HepG2 (cell line): Measurements from ENCODE around the gene DBN1. TPM values are rescaled to one million over a fixed set of nuclear protein-coding genes. Genes with fewer than 3 reads are reported as not detected.
A peak's percentile ranks its signal among the peaks of the same experiment; 100 is the strongest.

ENCODE experiments used
- FOXO1 ChIP-seq: sonication (generic); formaldehyde crosslinking; IDR thresholded peaks from 2 replicates; pipeline ENCODE4 v1.4.0; 2020; ENCODE audit warnings: missing genetic modification reagents
- GATA4 ChIP-seq: sonication (generic); IDR thresholded peaks from 2 replicates; pipeline ENCODE4 v1.6.1; 2016; ENCODE audit warnings: antibody characterized with exemption, low read depth, borderline replicate concordance
- SMAD1 ChIP-seq: sonication (generic); formaldehyde crosslinking; IDR thresholded peaks from 2 replicates; pipeline ENCODE4 v1.4.0; 2020; ENCODE audit warnings: missing genetic modification reagents, low read depth, mild to moderate bottlenecking, borderline replicate concordance
- SRSF1 ChIP-seq: fragments of 200-400 bp; formaldehyde crosslinking; optimal IDR thresholded peaks from 2 replicates; pipeline ENCODE3; 2017; ENCODE audit warnings: mild to moderate bottlenecking, low read depth, low read length, moderate library complexity
- TEAD2 ChIP-seq: sonication (generic); formaldehyde crosslinking; IDR thresholded peaks from 2 replicates; pipeline ENCODE4 v1.9.0; 2021; ENCODE audit warnings: missing genetic modification reagents
- TEAD3 ChIP-seq: optimal IDR thresholded peaks from 2 replicates; pipeline ENCODE3; 2016; ENCODE audit warnings: borderline replicate concordance
- ZBTB42 ChIP-seq: sonication (generic); formaldehyde crosslinking; IDR thresholded peaks from 2 replicates; pipeline ENCODE4 v1.5.0; 2020; ENCODE audit warnings: mild to moderate bottlenecking, missing genetic modification reagents
- ZNF12 ChIP-seq: sonication (generic); formaldehyde crosslinking; IDR thresholded peaks from 2 replicates; pipeline ENCODE4 v1.5.0; 2020; ENCODE audit warnings: missing genetic modification reagents
- polyA plus RNA-seq, 8 experiments: library from polyadenylated mRNA; depleted of rRNA in 3 of 8; stranded (reverse) in 7 of 8; unstranded in 1 of 8; fragments of >200 nt; fragmentation: Illumina TruSeq in 4 of 8; extraction: Trizol in 4 of 8; gene quantifications; 2 replicates each; pipeline versions ENCODE4 v1.2.1 to v1.2.3, GENCODE V29; 2011 to 2016; ENCODE audit warnings: low read depth in 4 of 8, missing spikeins in 1 of 8, mixed read lengths in 1 of 8; ENCODE audit not compliant: insufficient read depth in 1 of 8
- total RNA-seq, 5 experiments: library from RNA; depleted of rRNA; stranded (reverse); fragments of >200 nt; fragmentation: Illumina TruSeq; extraction: Trizol; gene quantifications; 2 replicates each; pipeline ENCODE4 v1.2.3, GENCODE V29; 2016; ENCODE audit warnings: low read depth in 1 of 5
- TF ChIP-seq, protein P1 (sequence below): sonication (generic); formaldehyde crosslinking; IDR thresholded peaks from 2 replicates; pipeline ENCODE4 v1.4.0; 2020; ENCODE audit warnings: missing genetic modification reagents, mild to moderate bottlenecking, borderline replicate concordance
- TF ChIP-seq, protein P2 (sequence below), 2 experiments: IDR thresholded peaks; 2 replicates each; pipeline ENCODE4 v1.6.1; 2011 to 2012; ENCODE audit warnings: low read length in 2 of 2, borderline replicate concordance in 1 of 2, low read depth in 1 of 2, mild to moderate bottlenecking in 1 of 2, moderate library complexity in 1 of 2
- TF ChIP-seq, protein P3 (sequence below): sonication (generic); formaldehyde crosslinking; IDR thresholded peaks from 2 replicates; pipeline ENCODE4 v1.5.0; 2020; ENCODE audit warnings: missing genetic modification reagents
- TF ChIP-seq, protein P4 (sequence below): sonication (generic); formaldehyde crosslinking; IDR thresholded peaks from 2 replicates; pipeline ENCODE4 v1.4.0; 2020; ENCODE audit warnings: missing genetic modification reagents, borderline replicate concordance
- TF ChIP-seq, protein P5 (sequence below): sonication (generic); formaldehyde crosslinking; IDR thresholded peaks from 2 replicates; pipeline ENCODE4 v1.5.1; 2020; ENCODE audit warnings: missing genetic modification reagents, mild to moderate bottlenecking, borderline replicate concordance
- TF ChIP-seq, protein P6 (sequence below): sonication (generic); formaldehyde crosslinking; IDR thresholded peaks from 2 replicates; pipeline ENCODE4 v1.8.0; 2022; ENCODE audit warnings: mild to moderate bottlenecking, missing genetic modification reagents, moderate library complexity

The DBN1 gene
- total and polyA plus RNA-seq, 2 of the 13 experiments (the other 11 are each of a cell fraction or from before 2014, with no cell fraction given), result 27.0 to 37.3 TPM

DNA sequence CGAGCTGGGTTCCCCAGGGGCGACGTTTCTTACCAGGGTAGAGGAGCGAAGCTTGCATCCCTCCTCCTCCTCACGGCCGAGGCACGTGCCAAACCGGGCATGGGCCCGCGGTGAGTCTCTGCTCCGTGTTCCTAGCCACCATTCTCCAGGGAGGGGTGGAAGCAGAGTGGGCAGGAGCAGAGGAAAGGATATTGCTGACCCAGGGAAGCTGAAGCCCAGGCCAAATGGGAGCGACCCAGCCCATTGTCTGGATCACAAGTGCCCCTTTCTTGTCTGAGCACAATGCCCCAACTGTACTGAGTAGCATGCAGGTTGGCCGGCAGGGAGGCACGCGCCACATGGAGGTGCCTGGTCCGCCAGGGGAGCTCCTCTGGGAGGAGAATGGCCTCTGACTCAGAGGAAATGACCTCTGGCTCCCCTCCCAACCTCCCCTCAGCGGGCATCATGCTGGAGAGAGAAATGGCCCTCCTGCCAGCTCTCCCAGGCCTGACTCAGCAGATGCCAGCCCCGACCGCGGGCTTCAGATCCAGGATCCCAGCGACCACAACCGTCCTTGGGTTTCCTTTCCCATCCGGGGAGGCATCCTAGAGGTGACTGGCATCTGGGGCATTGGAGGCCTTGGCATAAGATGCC lies 25.7 kb downstream of the DBN1 start (continued):
- TF ChIP-seq, protein P1, sequence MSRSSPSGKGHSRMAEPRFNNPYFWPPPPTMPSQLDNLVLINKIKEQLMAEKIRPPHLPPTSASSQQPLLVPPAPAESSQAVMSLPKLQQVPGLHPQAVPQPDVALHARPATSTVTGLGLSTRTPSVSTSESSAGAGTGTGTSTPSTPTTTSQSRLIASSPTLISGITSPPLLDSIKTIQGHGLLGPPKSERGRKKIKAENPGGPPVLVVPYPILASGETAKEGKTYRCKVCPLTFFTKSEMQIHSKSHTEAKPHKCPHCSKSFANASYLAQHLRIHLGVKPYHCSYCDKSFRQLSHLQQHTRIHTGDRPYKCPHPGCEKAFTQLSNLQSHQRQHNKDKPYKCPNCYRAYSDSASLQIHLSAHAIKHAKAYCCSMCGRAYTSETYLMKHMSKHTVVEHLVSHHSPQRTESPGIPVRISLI, result peak; percentile 48; the same call in 1 of the 2 replicates
- TF ChIP-seq, protein P2, sequence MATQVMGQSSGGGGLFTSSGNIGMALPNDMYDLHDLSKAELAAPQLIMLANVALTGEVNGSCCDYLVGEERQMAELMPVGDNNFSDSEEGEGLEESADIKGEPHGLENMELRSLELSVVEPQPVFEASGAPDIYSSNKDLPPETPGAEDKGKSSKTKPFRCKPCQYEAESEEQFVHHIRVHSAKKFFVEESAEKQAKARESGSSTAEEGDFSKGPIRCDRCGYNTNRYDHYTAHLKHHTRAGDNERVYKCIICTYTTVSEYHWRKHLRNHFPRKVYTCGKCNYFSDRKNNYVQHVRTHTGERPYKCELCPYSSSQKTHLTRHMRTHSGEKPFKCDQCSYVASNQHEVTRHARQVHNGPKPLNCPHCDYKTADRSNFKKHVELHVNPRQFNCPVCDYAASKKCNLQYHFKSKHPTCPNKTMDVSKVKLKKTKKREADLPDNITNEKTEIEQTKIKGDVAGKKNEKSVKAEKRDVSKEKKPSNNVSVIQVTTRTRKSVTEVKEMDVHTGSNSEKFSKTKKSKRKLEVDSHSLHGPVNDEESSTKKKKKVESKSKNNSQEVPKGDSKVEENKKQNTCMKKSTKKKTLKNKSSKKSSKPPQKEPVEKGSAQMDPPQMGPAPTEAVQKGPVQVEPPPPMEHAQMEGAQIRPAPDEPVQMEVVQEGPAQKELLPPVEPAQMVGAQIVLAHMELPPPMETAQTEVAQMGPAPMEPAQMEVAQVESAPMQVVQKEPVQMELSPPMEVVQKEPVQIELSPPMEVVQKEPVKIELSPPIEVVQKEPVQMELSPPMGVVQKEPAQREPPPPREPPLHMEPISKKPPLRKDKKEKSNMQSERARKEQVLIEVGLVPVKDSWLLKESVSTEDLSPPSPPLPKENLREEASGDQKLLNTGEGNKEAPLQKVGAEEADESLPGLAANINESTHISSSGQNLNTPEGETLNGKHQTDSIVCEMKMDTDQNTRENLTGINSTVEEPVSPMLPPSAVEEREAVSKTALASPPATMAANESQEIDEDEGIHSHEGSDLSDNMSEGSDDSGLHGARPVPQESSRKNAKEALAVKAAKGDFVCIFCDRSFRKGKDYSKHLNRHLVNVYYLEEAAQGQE (IDR thresholded peaks at IDR 0.05; ENCODE audit: borderline replicate concordance in 1 of 2, low read depth in 1 of 2, low read length in 2 of 2), result no peak
- TF ChIP-seq SMAD1 (CRISPR knock-in tag) (0 out of 2 replicates have a peak, but pooled peaks have one; percentile 29), TEAD3 (CRISPR knock-in tag) (peak; percentile 58), ZBTB42 (CRISPR knock-in tag) (no peak), SRSF1 (peak; percentile 27), GATA4 (no peak), ZNF12 (CRISPR knock-in tag) (no peak), TEAD2 (CRISPR knock-in tag) (no peak), FOXO1 (0 out of 2 replicates have a peak, but pooled peaks have one; percentile 13)
- TF ChIP-seq, protein P3, sequence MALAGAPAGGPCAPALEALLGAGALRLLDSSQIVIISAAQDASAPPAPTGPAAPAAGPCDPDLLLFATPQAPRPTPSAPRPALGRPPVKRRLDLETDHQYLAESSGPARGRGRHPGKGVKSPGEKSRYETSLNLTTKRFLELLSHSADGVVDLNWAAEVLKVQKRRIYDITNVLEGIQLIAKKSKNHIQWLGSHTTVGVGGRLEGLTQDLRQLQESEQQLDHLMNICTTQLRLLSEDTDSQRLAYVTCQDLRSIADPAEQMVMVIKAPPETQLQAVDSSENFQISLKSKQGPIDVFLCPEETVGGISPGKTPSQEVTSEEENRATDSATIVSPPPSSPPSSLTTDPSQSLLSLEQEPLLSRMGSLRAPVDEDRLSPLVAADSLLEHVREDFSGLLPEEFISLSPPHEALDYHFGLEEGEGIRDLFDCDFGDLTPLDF, result no peak
- TF ChIP-seq, protein P4, sequence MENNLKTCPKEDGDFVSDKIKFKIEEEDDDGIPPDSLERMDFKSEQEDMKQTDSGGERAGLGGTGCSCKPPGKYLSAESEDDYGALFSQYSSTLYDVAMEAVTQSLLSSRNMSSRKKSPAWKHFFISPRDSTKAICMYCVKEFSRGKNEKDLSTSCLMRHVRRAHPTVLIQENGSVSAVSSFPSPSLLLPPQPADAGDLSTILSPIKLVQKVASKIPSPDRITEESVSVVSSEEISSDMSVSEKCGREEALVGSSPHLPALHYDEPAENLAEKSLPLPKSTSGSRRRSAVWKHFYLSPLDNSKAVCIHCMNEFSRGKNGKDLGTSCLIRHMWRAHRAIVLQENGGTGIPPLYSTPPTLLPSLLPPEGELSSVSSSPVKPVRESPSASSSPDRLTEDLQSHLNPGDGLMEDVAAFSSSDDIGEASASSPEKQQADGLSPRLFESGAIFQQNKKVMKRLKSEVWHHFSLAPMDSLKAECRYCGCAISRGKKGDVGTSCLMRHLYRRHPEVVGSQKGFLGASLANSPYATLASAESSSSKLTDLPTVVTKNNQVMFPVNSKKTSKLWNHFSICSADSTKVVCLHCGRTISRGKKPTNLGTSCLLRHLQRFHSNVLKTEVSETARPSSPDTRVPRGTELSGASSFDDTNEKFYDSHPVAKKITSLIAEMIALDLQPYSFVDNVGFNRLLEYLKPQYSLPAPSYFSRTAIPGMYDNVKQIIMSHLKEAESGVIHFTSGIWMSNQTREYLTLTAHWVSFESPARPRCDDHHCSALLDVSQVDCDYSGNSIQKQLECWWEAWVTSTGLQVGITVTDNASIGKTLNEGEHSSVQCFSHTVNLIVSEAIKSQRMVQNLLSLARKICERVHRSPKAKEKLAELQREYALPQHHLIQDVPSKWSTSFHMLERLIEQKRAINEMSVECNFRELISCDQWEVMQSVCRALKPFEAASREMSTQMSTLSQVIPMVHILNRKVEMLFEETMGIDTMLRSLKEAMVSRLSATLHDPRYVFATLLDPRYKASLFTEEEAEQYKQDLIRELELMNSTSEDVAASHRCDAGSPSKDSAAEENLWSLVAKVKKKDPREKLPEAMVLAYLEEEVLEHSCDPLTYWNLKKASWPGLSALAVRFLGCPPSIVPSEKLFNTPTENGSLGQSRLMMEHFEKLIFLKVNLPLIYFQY, result peak; percentile 52; the same call in 1 of the 2 replicates
- TF ChIP-seq, protein P5, sequence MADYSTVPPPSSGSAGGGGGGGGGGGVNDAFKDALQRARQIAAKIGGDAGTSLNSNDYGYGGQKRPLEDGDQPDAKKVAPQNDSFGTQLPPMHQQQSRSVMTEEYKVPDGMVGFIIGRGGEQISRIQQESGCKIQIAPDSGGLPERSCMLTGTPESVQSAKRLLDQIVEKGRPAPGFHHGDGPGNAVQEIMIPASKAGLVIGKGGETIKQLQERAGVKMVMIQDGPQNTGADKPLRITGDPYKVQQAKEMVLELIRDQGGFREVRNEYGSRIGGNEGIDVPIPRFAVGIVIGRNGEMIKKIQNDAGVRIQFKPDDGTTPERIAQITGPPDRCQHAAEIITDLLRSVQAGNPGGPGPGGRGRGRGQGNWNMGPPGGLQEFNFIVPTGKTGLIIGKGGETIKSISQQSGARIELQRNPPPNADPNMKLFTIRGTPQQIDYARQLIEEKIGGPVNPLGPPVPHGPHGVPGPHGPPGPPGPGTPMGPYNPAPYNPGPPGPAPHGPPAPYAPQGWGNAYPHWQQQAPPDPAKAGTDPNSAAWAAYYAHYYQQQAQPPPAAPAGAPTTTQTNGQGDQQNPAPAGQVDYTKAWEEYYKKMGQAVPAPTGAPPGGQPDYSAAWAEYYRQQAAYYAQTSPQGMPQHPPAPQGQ (CRISPR knock-in tag), result no peak
- TF ChIP-seq, protein P6, sequence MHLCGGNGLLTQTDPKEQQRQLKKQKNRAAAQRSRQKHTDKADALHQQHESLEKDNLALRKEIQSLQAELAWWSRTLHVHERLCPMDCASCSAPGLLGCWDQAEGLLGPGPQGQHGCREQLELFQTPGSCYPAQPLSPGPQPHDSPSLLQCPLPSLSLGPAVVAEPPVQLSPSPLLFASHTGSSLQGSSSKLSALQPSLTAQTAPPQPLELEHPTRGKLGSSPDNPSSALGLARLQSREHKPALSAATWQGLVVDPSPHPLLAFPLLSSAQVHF (CRISPR knock-in tag), result 0 out of 2 replicates have a peak, but pooled peaks have one; percentile 26
